DMS153 treated with DMSO at 0.1 percent for 48 hours (cell line): ENCODE data around the gene IQCN.

ENCODE experiments used
- DNase-seq: peaks from one replicate; lab custom pipeline; 2025; ENCODE audit not compliant: unreplicated experiment; lab: John Stamatoyannopoulos, UW

Gene IQCN

GRCh38 chr19:18264971-18265540, 9.2 kb downstream of the IQCN start:
- no peak for DNase-seq

- no peak for DNase-seq
These were observed 10.0 kb downstream of the IQCN start for GRCh38 chr19:18264137-18264854.

GRCh38 chr19:18263324-18264136, 10.7 kb downstream of the IQCN start:
- DNase-seq: no peak

GRCh38 chr19:18262917-18263316, 11.3 kb downstream of the IQCN start:
- DNase-seq: no peak

GRCh38 chr19:18262144-18262543, 12.1 kb downstream of the IQCN start:
- DNase-seq: no peak

GRCh38 chr19:18261474-18261873, 12.8 kb downstream of the IQCN start:
- DNase-seq: no peak

- no peak for DNase-seq
These were observed 14.4 kb downstream of the IQCN start for GRCh38 chr19:18259893-18260292.

- DNase-seq: no peak
These were observed 16.5 kb downstream of the IQCN start for GRCh38 chr19:18257503-18258470.

- DNase-seq: peak; percentile 25
These were observed 19.4 kb downstream of the IQCN start for GRCh38 chr19:18254546-18255503.

- no peak for DNase-seq
These were observed 20.5 kb downstream of the IQCN start for GRCh38 chr19:18253716-18254115.

GRCh38 chr19:18253130-18253529, 21.1 kb downstream of the IQCN start:
- DNase-seq: no peak

GRCh38 chr19:18252370-18252717, 21.9 kb downstream of the IQCN start:
- no peak for DNase-seq

GRCh38 chr19:18251587-18252369, 22.5 kb downstream of the IQCN start:
- peak; percentile 26 for DNase-seq

- no peak for DNase-seq
These were observed 24.4 kb downstream of the IQCN start for GRCh38 chr19:18249834-18250233.

GRCh38 chr19:18245297-18245696, 29.0 kb downstream of the IQCN start:
- no peak for DNase-seq

GRCh38 chr19:18239303-18239702, 34.9 kb downstream of the IQCN start:
- no peak for DNase-seq

GRCh38 chr19:18234194-18234593, 40.1 kb downstream of the IQCN start:
- no peak for DNase-seq

GRCh38 chr19:18233224-18233825, 40.9 kb downstream of the IQCN start:
- DNase-seq: no peak
